HCT116 (cell line): ENCODE measurements around the gene KMT2D. TPM values are rescaled to one million over a fixed set of nuclear protein-coding genes. Genes with fewer than 3 reads are reported as not detected.

ENCODE experiments used
- ATAC-seq: fragments of 200-7000 bp; cut with Tn5 transposase; 2 replicates; pipeline ENCODE4 v1.9.1; 2020; ENCODE audit warnings: mild to moderate bottlenecking, moderate library complexity
- BruUV-seq: library from RNA; stranded (reverse); fragments of 400-500 nt; replicated peaks from 2 replicates; lab custom pipeline; 2021; lab: Mats Ljungman, UMichigan
- CTCF ChIA-PET: fragments of 300-600 bp; sonication (Branson Sonifier 250); formaldehyde crosslinking; loops from one replicate; lab custom pipeline; 2021; ENCODE audit warnings: antibody characterized with exemption; lab: Charles Lee
- POLR2A ChIA-PET: fragments of 300-600, 350-600 bp; sonication (Branson Sonifier 250); formaldehyde crosslinking; loops from one replicate; lab custom pipeline; 2021; ENCODE audit warnings: antibody characterized with exemption; lab: Charles Lee
- RAD21 ChIA-PET, 2 experiments: fragments of 300-600 bp; sonication (Branson Sonifier 250); formaldehyde crosslinking; loops; one replicate each; lab custom pipeline; 2023; ENCODE audit warnings: low total read pairs in 2 of 2; ENCODE audit not compliant: uncharacterized antibody in 2 of 2, unreplicated experiment in 2 of 2, low non-redundant PET in 1 of 2; lab: Charles Lee
- DNase-seq: peaks from one replicate; pipeline ENCODE4 v3.0.0-alpha.2; 2010; ENCODE audit warnings: low read depth, low spot score
- H2AFZ ChIP-seq: fragments of 200-600 bp; shearing (Covaris generic), sonication (generic); 2 replicates; pipeline ENCODE4 v1.6.1; 2017; ENCODE audit warnings: low read depth, mixed run types, mixed read lengths, antibody characterized with exemption, low read length; ENCODE audit not compliant: poor library complexity, severe bottlenecking
- H3K27ac ChIP-seq: 2 replicates; pipeline ENCODE4 v1.5.1; 2012; ENCODE audit warnings: low read depth, low read length
- H3K27me3 ChIP-seq: fragments of 200-600 bp; sonication (generic); 2 replicates; pipeline ENCODE4 v1.6.1; 2016; ENCODE audit warnings: mixed run types, low read length, mixed read lengths; ENCODE audit not compliant: insufficient read depth
- H3K36me3 ChIP-seq, 2 experiments: fragments of 200-500 bp in 1 of 2; fragments of 200-600 bp in 1 of 2; sonication (Bioruptor generic) in 1 of 2; sonication (generic) in 1 of 2; 2 replicates each; pipeline versions ENCODE4 v1.5.1 to v1.6.1; 2014 to 2016; ENCODE audit warnings: low read length in 2 of 2, inconsistent platforms in 1 of 2, mixed read lengths in 1 of 2, mixed run types in 1 of 2; ENCODE audit not compliant: insufficient read depth in 2 of 2, control insufficient read depth in 1 of 2
- H3K4me1 ChIP-seq, 2 experiments: fragments of 200-600 bp in 1 of 2; sonication (generic) in 1 of 2; 2 replicates each; pipeline versions ENCODE4 v1.5.1 to v1.6.1; 2012 to 2017; ENCODE audit warnings: low read length in 2 of 2, inconsistent platforms in 1 of 2, mild to moderate bottlenecking in 1 of 2, mixed read lengths in 1 of 2, mixed run types in 1 of 2, moderate library complexity in 1 of 2; ENCODE audit not compliant: insufficient read depth in 2 of 2, control insufficient read depth in 1 of 2
- H3K4me2 ChIP-seq: fragments of 200-600 bp; sonication (generic); 2 replicates; pipeline ENCODE4 v1.6.1; 2017; ENCODE audit warnings: mixed run types, low read length, mixed read lengths
- H3K4me3 ChIP-seq, 2 experiments: fragments of 200-600 bp in 1 of 2; sonication (generic) in 1 of 2; replicated peaks in 1 of 2; 2 replicates each; pipeline ENCODE4 v1.5.1; 2011 to 2016; ENCODE audit warnings: low read length in 2 of 2, control low read depth in 1 of 2, low read depth in 1 of 2, mild to moderate bottlenecking in 1 of 2, mixed read lengths in 1 of 2, mixed run types in 1 of 2
- H3K79me2 ChIP-seq: fragments of 200-600 bp; sonication (generic); 2 replicates; pipeline ENCODE4 v1.6.1; 2017; ENCODE audit warnings: mild to moderate bottlenecking, mixed run types, low read length, moderate library complexity, mixed read lengths; ENCODE audit not compliant: insufficient read depth
- H3K9ac ChIP-seq: fragments of 200-600 bp; sonication (generic); 2 replicates; pipeline ENCODE4 v1.6.1; 2016; ENCODE audit warnings: low read length, mixed read lengths
- H3K9me2 ChIP-seq: fragments of 200-600 bp; sonication (generic), shearing (Covaris generic); 2 replicates; pipeline ENCODE4 v1.6.1; 2017; ENCODE audit warnings: mixed run types, mild to moderate bottlenecking, moderate library complexity; ENCODE audit not compliant: insufficient read depth
- H3K9me3 ChIP-seq, 2 experiments: fragments of 200-500 bp in 1 of 2; fragments of 200-600 bp in 1 of 2; sonication (Bioruptor generic) in 1 of 2; sonication (generic) in 1 of 2; 2 replicates each; pipeline ENCODE4 v1.6.1; 2014 to 2017; ENCODE audit warnings: low read length in 2 of 2, mixed read lengths in 2 of 2, inconsistent platforms in 1 of 2, low read depth in 1 of 2, mild to moderate bottlenecking in 1 of 2, mixed run types in 1 of 2, moderate library complexity in 1 of 2; ENCODE audit not compliant: control insufficient read depth in 1 of 2, insufficient read depth in 1 of 2
- H4K20me1 ChIP-seq: fragments of 200-600 bp; sonication (generic), shearing (Covaris generic); 2 replicates; pipeline ENCODE4 v1.6.1; 2017; ENCODE audit warnings: mixed run types, mild to moderate bottlenecking, moderate library complexity; ENCODE audit not compliant: insufficient read depth
- CEBPB ChIP-seq: IDR thresholded peaks from 2 replicates; pipeline ENCODE4 v1.6.1; 2012; ENCODE audit warnings: low read depth
- EGR1 ChIP-seq: IDR thresholded peaks from 2 replicates; pipeline ENCODE4 v1.6.1; 2012; ENCODE audit warnings: low read depth
- ELF1 ChIP-seq: IDR thresholded peaks from 2 replicates; pipeline ENCODE4 v1.6.1; 2012; ENCODE audit warnings: low read depth, borderline replicate concordance
- EZH2 ChIP-seq: fragments of 200-600 bp; sonication (generic); IDR thresholded peaks from 2 replicates; pipeline ENCODE4 v1.6.1; 2017; ENCODE audit warnings: antibody characterized with exemption, mixed run types
- FOSL1 ChIP-seq: IDR thresholded peaks from 2 replicates; pipeline ENCODE4 v1.6.1; 2012; ENCODE audit warnings: low read depth
- JUND ChIP-seq: IDR thresholded peaks from 2 replicates; pipeline ENCODE4 v1.6.1; 2012
- POLR2A ChIP-seq: IDR thresholded peaks from 2 replicates; pipeline ENCODE4 v1.7.0; 2011; ENCODE audit warnings: borderline replicate concordance; ENCODE audit not compliant: insufficient read depth, insufficient read length; ENCODE audit errors: extremely low read depth
- POLR2AphosphoS5 ChIP-seq: IDR thresholded peaks from 2 replicates; pipeline ENCODE4 v1.6.1; 2011; ENCODE audit warnings: mild to moderate bottlenecking, low read depth, low read length, moderate library complexity
- RAD21 ChIP-seq: IDR thresholded peaks from 2 replicates; pipeline ENCODE4 v1.6.1; 2012; ENCODE audit warnings: low read depth, mild to moderate bottlenecking
- SIN3A ChIP-seq: IDR thresholded peaks from 2 replicates; pipeline ENCODE4 v1.6.1; 2012; ENCODE audit warnings: low read depth
- SP1 ChIP-seq: IDR thresholded peaks from 2 replicates; pipeline ENCODE4 v1.6.1; 2012; ENCODE audit warnings: low read depth
- SRF ChIP-seq: IDR thresholded peaks from 2 replicates; pipeline ENCODE4 v1.6.1; 2012; ENCODE audit warnings: low read depth
- YY1 ChIP-seq: IDR thresholded peaks from 2 replicates; pipeline ENCODE4 v1.6.1; 2011; ENCODE audit warnings: low read length, low read depth, moderate library complexity, mild to moderate bottlenecking; ENCODE audit not compliant: insufficient replicate concordance; ENCODE audit errors: extremely low read depth
- ZFX ChIP-seq: fragments of 450-650 bp; IDR thresholded peaks from 2 replicates; pipeline ENCODE4 v1.6.1; 2017
- ZNF274 ChIP-seq: fragments of 200-500 bp; sonication (Bioruptor generic); IDR thresholded peaks from 2 replicates; pipeline ENCODE4 v1.6.1; 2014; ENCODE audit warnings: mild to moderate bottlenecking, low read depth, low read length, inconsistent platforms
- intact Hi-C: fragments of 100-400 bp; cut with micrococcal nuclease; formaldehyde crosslinking; loops from 2 replicates; pipeline ENCODE4 v1.10.0; 2022
- total RNA-seq: library from RNA; stranded (reverse); gene quantifications from one replicate; pipeline ENCODE4 v1.2.1, GENCODE V29; 2021; ENCODE audit not compliant: unreplicated experiment
- TF ChIP-seq, protein P1 (sequence below): IDR thresholded peaks from 2 replicates; pipeline ENCODE4 v1.6.1; 2012
- TF ChIP-seq, protein P2 (sequence below): IDR thresholded peaks from 2 replicates; pipeline ENCODE4 v1.6.1; 2012; ENCODE audit warnings: low read depth
- TF ChIP-seq, protein P3 (sequence below), 3 experiments: fragments of 200-600 bp in 1 of 3; sonication (generic) in 1 of 3; IDR thresholded peaks in 2 of 3; conservative IDR thresholded peaks in 1 of 3; 2 replicates each; pipeline ENCODE4 v1.5.1; 2012 to 2017; ENCODE audit warnings: low read depth in 2 of 3, low read length in 2 of 3, antibody characterized with exemption in 1 of 3, borderline replicate concordance in 1 of 3, control low read depth in 1 of 3, mild to moderate bottlenecking in 1 of 3, mixed read lengths in 1 of 3, mixed run types in 1 of 3, moderate library complexity in 1 of 3; ENCODE audit not compliant: insufficient read depth in 1 of 3
- TF ChIP-seq, protein P4 (sequence below): IDR thresholded peaks from 2 replicates; pipeline ENCODE4 v1.6.1; 2012

KMT2D gene
- total RNA-seq, 1 experiment from 2014 or later = 71.3 TPM

DNA sequence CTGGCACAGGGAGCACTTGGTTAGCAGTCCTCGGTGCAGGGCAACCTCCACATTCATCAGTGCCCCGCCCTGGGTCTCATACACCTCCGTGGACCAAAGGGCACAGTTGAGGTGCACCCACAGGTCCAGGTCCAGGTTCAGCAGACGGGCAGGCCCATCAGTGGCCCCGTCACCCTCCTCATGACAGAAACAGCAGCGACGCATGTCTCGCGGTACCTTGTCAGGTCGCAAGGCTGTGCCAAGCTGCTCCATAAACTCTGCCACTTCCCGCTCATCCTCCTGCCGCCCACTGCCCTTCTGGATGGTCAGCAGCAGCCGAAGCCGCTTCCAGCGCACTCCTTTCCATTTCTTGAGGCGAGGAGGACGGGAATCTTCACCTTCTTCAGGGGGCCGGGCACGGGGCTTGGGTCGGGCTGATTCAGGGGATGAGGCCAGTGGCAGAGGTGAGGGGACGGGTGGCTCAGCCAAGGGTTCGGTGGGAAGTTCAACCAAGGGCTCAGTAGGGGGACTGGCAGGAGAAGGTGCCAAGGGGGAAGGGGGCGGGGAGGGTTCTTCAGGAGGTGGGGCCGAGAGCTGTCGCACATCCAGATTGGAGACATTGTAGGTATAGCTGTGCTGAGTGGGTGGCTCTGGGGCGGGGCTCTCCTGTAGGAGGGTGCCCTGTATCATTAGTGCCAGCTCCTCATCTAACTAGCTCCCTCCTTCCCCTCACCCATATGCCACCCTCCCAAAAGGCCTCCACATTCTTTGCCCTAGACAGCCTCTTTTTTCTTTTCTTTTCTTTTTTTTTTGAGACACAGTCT is 33.7 kb downstream of the KMT2D start:
- ChIA-PET CTCF (interaction anchor here (2.5 kb wide), 1 partner anchor 17 kb away, joined by 7 read pairs; no protein-coding TSS in a partner anchor), POLR2A (no interaction called here)
- Histone ChIP-seq H3K9me2 (no peaks in the 10 kb centered on the region), H3K4me2 (no peak overlapping the region), H3K9me3 (no peaks in the 10 kb centered on the region), H3K27me3 (no peaks in the 10 kb centered on the region)
- no peak for DNase-seq
- intact Hi-C loops = no loop called here
- TF ChIP-seq RAD21 = no peak
- no peak for TF ChIP-seq SP1
- TF ChIP-seq SIN3A = no peak
- TF ChIP-seq, protein P1, sequence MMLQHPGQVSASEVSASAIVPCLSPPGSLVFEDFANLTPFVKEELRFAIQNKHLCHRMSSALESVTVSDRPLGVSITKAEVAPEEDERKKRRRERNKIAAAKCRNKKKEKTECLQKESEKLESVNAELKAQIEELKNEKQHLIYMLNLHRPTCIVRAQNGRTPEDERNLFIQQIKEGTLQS = no peak
- TF ChIP-seq EZH2 = no peak
- no peak for TF ChIP-seq YY1
- TF ChIP-seq FOSL1 = no peak
- no peak for TF ChIP-seq SRF
- no peak for TF ChIP-seq ZFX
- TF ChIP-seq, protein P2, sequence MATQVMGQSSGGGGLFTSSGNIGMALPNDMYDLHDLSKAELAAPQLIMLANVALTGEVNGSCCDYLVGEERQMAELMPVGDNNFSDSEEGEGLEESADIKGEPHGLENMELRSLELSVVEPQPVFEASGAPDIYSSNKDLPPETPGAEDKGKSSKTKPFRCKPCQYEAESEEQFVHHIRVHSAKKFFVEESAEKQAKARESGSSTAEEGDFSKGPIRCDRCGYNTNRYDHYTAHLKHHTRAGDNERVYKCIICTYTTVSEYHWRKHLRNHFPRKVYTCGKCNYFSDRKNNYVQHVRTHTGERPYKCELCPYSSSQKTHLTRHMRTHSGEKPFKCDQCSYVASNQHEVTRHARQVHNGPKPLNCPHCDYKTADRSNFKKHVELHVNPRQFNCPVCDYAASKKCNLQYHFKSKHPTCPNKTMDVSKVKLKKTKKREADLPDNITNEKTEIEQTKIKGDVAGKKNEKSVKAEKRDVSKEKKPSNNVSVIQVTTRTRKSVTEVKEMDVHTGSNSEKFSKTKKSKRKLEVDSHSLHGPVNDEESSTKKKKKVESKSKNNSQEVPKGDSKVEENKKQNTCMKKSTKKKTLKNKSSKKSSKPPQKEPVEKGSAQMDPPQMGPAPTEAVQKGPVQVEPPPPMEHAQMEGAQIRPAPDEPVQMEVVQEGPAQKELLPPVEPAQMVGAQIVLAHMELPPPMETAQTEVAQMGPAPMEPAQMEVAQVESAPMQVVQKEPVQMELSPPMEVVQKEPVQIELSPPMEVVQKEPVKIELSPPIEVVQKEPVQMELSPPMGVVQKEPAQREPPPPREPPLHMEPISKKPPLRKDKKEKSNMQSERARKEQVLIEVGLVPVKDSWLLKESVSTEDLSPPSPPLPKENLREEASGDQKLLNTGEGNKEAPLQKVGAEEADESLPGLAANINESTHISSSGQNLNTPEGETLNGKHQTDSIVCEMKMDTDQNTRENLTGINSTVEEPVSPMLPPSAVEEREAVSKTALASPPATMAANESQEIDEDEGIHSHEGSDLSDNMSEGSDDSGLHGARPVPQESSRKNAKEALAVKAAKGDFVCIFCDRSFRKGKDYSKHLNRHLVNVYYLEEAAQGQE = no peak
- TF ChIP-seq, protein P3, sequence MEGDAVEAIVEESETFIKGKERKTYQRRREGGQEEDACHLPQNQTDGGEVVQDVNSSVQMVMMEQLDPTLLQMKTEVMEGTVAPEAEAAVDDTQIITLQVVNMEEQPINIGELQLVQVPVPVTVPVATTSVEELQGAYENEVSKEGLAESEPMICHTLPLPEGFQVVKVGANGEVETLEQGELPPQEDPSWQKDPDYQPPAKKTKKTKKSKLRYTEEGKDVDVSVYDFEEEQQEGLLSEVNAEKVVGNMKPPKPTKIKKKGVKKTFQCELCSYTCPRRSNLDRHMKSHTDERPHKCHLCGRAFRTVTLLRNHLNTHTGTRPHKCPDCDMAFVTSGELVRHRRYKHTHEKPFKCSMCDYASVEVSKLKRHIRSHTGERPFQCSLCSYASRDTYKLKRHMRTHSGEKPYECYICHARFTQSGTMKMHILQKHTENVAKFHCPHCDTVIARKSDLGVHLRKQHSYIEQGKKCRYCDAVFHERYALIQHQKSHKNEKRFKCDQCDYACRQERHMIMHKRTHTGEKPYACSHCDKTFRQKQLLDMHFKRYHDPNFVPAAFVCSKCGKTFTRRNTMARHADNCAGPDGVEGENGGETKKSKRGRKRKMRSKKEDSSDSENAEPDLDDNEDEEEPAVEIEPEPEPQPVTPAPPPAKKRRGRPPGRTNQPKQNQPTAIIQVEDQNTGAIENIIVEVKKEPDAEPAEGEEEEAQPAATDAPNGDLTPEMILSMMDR (IDR thresholded peaks at IDR 0.05 in 2 of 3, conservative IDR thresholded peaks at IDR 0.05 in 1 of 3; ENCODE audit: borderline replicate concordance in 1 of 3, insufficient read depth in 1 of 3, low read depth in 2 of 3, low read length in 2 of 3) = no peak
- TF ChIP-seq, protein P4, sequence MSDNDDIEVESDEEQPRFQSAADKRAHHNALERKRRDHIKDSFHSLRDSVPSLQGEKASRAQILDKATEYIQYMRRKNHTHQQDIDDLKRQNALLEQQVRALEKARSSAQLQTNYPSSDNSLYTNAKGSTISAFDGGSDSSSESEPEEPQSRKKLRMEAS = no peak
- TF ChIP-seq EGR1 = no peak
- TF ChIP-seq POLR2AphosphoS5 = no peak
- TF ChIP-seq POLR2A = no peak
- no peak for TF ChIP-seq JUND
- no peak for TF ChIP-seq ELF1
- no peak for TF ChIP-seq ZNF274
- TF ChIP-seq CEBPB = no peak
- TF ChIP-seq, all 23 proteins: peak for 0
- no peaks in the 10 kb centered on the region for H4K20me1 ChIP-seq
- BruUV-seq = no TSS peak
- no peak overlapping the region for H3K27ac ChIP-seq
- RAD21 ChIA-PET = no interaction called here
- no peak overlapping the region for H3K9ac ChIP-seq
- peaks cover 43 to 67% of the 10 kb centered on the region in 2 experiments for H3K36me3 ChIP-seq
- ATAC-seq = no peak
- H2AFZ ChIP-seq = no peak overlapping the region
- H3K4me1 ChIP-seq = no peaks in the 10 kb centered on the region
- H3K79me2 ChIP-seq = peaks cover 14% of the 10 kb centered on the region; the same call in 1 of the 2 replicates
- no peak overlapping the region for H3K4me3 ChIP-seq
